22Rv1 (cell line): ENCODE measurements around the gene MTA1.

Experiments used
- CTCF ChIP-seq: fragments of 450-650 bp; IDR thresholded peaks from 2 replicates; pipeline ENCODE4 v1.5.1; 2017; ENCODE audit warnings: mild to moderate bottlenecking
- ZFX ChIP-seq: fragments of 450-650 bp; IDR thresholded peaks from 2 replicates; pipeline ENCODE4 v1.6.1; 2017; ENCODE audit warnings: antibody characterized with exemption, borderline replicate concordance

GRCh38 chr14:105432657-105433056 lies 13.0 kb downstream of the MTA1 start:
- TF ChIP-seq CTCF = no peak
- no peak for TF ChIP-seq ZFX
